GM19238 (cell line): ENCODE results near the gene RNF135.
A peak's percentile ranks its signal among the peaks of the same experiment; 100 is the strongest.
"Not testable (repeated sequence)": the region's sequence is repeated elsewhere in the genome, so short reads cannot be mapped to it uniquely, and the experiment has no call there.

Experiments used
- DNase-seq: peaks from one replicate; pipeline ENCODE4 v3.0.0; 2011; ENCODE audit warnings: low spot score; ENCODE audit not compliant: insufficient read length

The RNF135 gene

GRCh38 chr17:30970831-30971567 is at the start of gene RNF135:
Gene RNF135, plus strand, starts transcription at chr17:30971039. Its CDS starts 35 bp downstream, at chr17:30971074.
- peak; percentile 63 for DNase-seq

GRCh38 chr17:30921544-30922196 is 49.2 kb upstream of the RNF135 start, which contains the start of gene ADAP2:
Gene ADAP2, plus strand, starts transcription at chr17:30921945. Its CDS starts 70 bp downstream, at chr17:30922015.
- DNase-seq = no peak

- no peak for DNase-seq
Observed at GRCh38 chr17:30922235-30923030, 48.4 kb upstream of the RNF135 start.

GRCh38 chr17:30924341-30924740 is 46.5 kb upstream of the RNF135 start:
- DNase-seq = no peak

- no peak for DNase-seq
Observed at GRCh38 chr17:30926516-30926915, 44.3 kb upstream of the RNF135 start.

GRCh38 chr17:30927756-30928155 is 43.1 kb upstream of the RNF135 start:
- DNase-seq = no peak

GRCh38 chr17:30928584-30928983 is 42.3 kb upstream of the RNF135 start:
- DNase-seq = no peak

GRCh38 chr17:30929081-30929633 is 41.7 kb upstream of the RNF135 start:
- no peak for DNase-seq

- DNase-seq = not testable (repeated sequence)
Observed at GRCh38 chr17:30929861-30930260, 41.0 kb upstream of the RNF135 start.

GRCh38 chr17:30930495-30930894 is 40.3 kb upstream of the RNF135 start:
- DNase-seq = no peak

- not testable (repeated sequence) for DNase-seq
Observed at GRCh38 chr17:30931582-30931981, 39.3 kb upstream of the RNF135 start.

GRCh38 chr17:30933966-30934365 is 36.9 kb upstream of the RNF135 start:
- no peak for DNase-seq

GRCh38 chr17:30939051-30939689 is 31.7 kb upstream of the RNF135 start:
- peak; percentile 47 for DNase-seq

GRCh38 chr17:30942308-30943079 is 28.3 kb upstream of the RNF135 start:
- DNase-seq = no peak

GRCh38 chr17:30947796-30948195 is 23.0 kb upstream of the RNF135 start:
- no peak for DNase-seq

- no peak for DNase-seq
Observed at GRCh38 chr17:30950189-30950588, 20.6 kb upstream of the RNF135 start.

GRCh38 chr17:30950669-30951399 is 20.0 kb upstream of the RNF135 start:
- no peak for DNase-seq

- DNase-seq = no peak
Observed at GRCh38 chr17:30952638-30953393, 18.0 kb upstream of the RNF135 start.
